Transverse colon (tissue), 4 donors: Measurements from ENCODE around the gene ABCB6.

Experiments
- CTCF ChIP-seq, 5 experiments: fragments of 200-600 bp in 3 of 5; fragments of 450-650 bp in 2 of 5; sonication (generic) in 3 of 5; IDR thresholded peaks; 1 replicate in 2 of 5; 2 replicates in 3 of 5; pipeline ENCODE4 v1.5.1; 2016 to 2017; ENCODE audit warnings: antibody characterized with exemption in 5 of 5, inconsistent platforms in 3 of 5, mild to moderate bottlenecking in 2 of 5, moderate library complexity in 1 of 5
- EP300 ChIP-seq: sonication (generic); formaldehyde crosslinking; IDR thresholded peaks from one replicate; pipeline ENCODE4 v1.6.1; 2017; ENCODE audit warnings: antibody characterized with exemption, low read depth
- POLR2A ChIP-seq: fragments of 450-650 bp; IDR thresholded peaks from one replicate; pipeline ENCODE4 v1.6.1; 2016; ENCODE audit warnings: antibody characterized with exemption, mild to moderate bottlenecking, moderate library complexity
- POLR2AphosphoS5 ChIP-seq, 3 donors: sonication (generic); formaldehyde crosslinking; IDR thresholded peaks; one replicate each; pipeline ENCODE4 v1.6.1; 2016; ENCODE audit warnings: antibody characterized with exemption in 3 of 3

DNA sequence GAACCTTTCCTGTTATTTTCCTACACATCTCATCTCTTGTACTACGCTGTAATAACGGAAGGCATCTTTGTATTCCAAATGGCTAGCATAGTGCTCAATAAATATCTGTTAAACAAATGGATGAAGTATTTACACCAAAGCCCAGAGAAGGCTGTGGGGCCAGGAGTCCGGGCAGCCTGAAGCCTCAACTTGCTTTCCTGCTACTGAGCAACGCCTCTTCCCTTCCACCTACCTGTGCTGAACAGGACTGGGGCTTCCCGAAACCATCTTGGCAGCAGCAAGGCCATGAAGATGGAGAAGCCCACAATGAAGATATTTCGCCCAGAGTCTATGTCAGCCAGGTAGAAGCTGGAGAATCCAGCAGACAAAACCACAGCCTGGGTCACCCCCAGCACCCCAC is 55.6 kb downstream of the ABCB6 start:
- TF ChIP-seq POLR2A (no peak), CTCF (IDR thresholded peaks at IDR 0.05) (no peak), POLR2AphosphoS5 (IDR thresholded peaks at IDR 0.05) (no peak), EP300 (no peak)
